Measurements from ENCODE around the gene RPS16. TPM values are rescaled to one million over a fixed set of nuclear protein-coding genes. Genes with fewer than 3 reads are reported as not detected.

RPS16 gene
- total RNA-seq, 5 donors from 2014 or later (not counting 1 experiment from before 2014, with no cell fraction given), result 3,669 to 4,521 (median 4,268) TPM

- Mint-ChIP-seq H3K4me1 (peaks cover 35 to 57% (median 46%) of the 10 kb centered on the region in 3 donors), H3K36me3 (peaks cover 14% of the 10 kb centered on the region), H3K4me3 (peak overlapping the region; percentile 79 to 85 (median 83)), H3K27ac (peak overlapping the region; percentile 93 to 96), H3K27me3 (peaks cover 0 to 3% of the 10 kb centered on the region in 2 donors), H3K9me3 (no peaks in the 10 kb centered on the region)
- DNase-seq, result peak in 5 of 35 experiments; percentile 31 to 57 (median 38)
- 7% methylated on average over 37 of the region's 54 CpGs for WGBS (ENCODE audit: insufficient coverage)
- H3K27me3 ChIP-seq (replicated peaks in 1 of 2; ENCODE audit: control insufficient read depth in 2 of 2, extremely low read depth in 1 of 2, insufficient read depth in 2 of 2, low read length in 1 of 2), result no peaks in the 10 kb centered on the region
- ChIA-PET CTCF (interaction anchor here in 1 of 2 donors (1.1 kb wide), 1 partner anchor 22 kb away, joined by 3 read pairs; the partner anchor contains the start of gene RPS16), POLR2A (no interaction called here)
- peak overlapping the region; percentile 96 to 97 for H3K4me3 ChIP-seq (ENCODE audit: control insufficient read depth in 1 of 2, extremely low read depth in 1 of 2, low read length in 1 of 2)
- H3K27ac ChIP-seq (ENCODE audit: low read length), result peak overlapping the region; percentile 100
- no peaks in the 10 kb centered on the region for H3K9me3 ChIP-seq
- H3K36me3 ChIP-seq (ENCODE audit: control insufficient read depth in 2 of 2, extremely low read depth in 1 of 2, insufficient read depth in 1 of 2, low read length in 1 of 2), result peaks cover 14 to 17% of the 10 kb centered on the region in 2 donors
- no peak for ATAC-seq (replicated peaks in 1 of 4)
- peaks cover 14 to 51% of the 10 kb centered on the region in 2 experiments for H3K4me1 ChIP-seq (ENCODE audit: control insufficient read depth in 1 of 2, extremely low read depth in 1 of 2, insufficient read depth in 2 of 2, low read length in 2 of 2)
These were observed 22.4 kb downstream of the RPS16 start for GRCh38 chr19:39413272-39413910.

DNA sequence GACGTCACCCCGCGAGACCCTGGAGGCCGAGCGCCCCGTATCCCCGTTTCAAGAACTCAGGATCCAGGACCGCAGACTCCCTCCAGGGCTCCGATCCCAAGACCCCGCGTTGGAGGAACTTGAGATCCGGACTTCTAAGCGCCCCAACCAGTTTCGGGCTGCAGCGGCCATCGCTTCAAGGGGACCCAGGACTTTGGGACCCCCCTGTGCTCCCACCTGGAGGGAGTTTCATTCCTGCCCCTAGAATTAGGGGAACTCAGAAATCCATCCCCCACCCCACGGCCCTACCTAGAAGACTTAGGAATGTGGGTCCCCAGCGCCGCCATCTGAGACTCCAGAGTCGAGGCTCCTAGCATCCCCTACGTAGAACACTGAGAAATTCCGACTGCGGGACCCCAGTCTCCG is 22.9 kb downstream of the RPS16 start:
- ChIA-PET CTCF (interaction anchor here in 1 of 2 donors (2.2 kb wide), 1 partner anchor 11 kb away, joined by 29 read pairs; no protein-coding TSS in a partner anchor), POLR2A (no interaction called here)
- peak overlapping the region; percentile 100 for H3K27ac ChIP-seq (ENCODE audit: low read length)
- H3K9me3 Mint-ChIP-seq, result no peaks in the 10 kb centered on the region
- H3K36me3 Mint-ChIP-seq, result peaks cover 19% of the 10 kb centered on the region
- peak overlapping the region; percentile 79 to 85 (median 83) for H3K4me3 Mint-ChIP-seq
- H3K36me3 ChIP-seq (ENCODE audit: control insufficient read depth in 2 of 2, extremely low read depth in 1 of 2, insufficient read depth in 1 of 2, low read length in 1 of 2), result peaks cover 17 to 19% of the 10 kb centered on the region in 2 donors
- DNase-seq (peak in 2 of 35 experiments; percentile 26 to 52), ATAC-seq (replicated peaks in 1 of 4) (no peak)
- no peaks in the 10 kb centered on the region for H3K9me3 ChIP-seq
- H3K4me1 ChIP-seq (ENCODE audit: control insufficient read depth in 1 of 2, extremely low read depth in 1 of 2, insufficient read depth in 2 of 2, low read length in 2 of 2), result peaks cover 14 to 56% of the 10 kb centered on the region in 2 experiments
- peak overlapping the region; percentile 80 to 84 for H3K27ac Mint-ChIP-seq
- no peaks in the 10 kb centered on the region for H3K27me3 ChIP-seq (replicated peaks in 1 of 2; ENCODE audit: control insufficient read depth in 2 of 2, extremely low read depth in 1 of 2, insufficient read depth in 2 of 2, low read length in 1 of 2)
- H3K4me1 Mint-ChIP-seq, result peaks cover 37 to 62% (median 46%) of the 10 kb centered on the region in 3 donors
- peak overlapping the region; percentile 96 to 97 for H3K4me3 ChIP-seq (ENCODE audit: control insufficient read depth in 1 of 2, extremely low read depth in 1 of 2, low read length in 1 of 2)
- H3K27me3 Mint-ChIP-seq, result peaks cover 0 to 3% of the 10 kb centered on the region in 2 donors
- WGBS (ENCODE audit: insufficient coverage), result 2% methylated on average over 17 of the region's 24 CpGs

DNA sequence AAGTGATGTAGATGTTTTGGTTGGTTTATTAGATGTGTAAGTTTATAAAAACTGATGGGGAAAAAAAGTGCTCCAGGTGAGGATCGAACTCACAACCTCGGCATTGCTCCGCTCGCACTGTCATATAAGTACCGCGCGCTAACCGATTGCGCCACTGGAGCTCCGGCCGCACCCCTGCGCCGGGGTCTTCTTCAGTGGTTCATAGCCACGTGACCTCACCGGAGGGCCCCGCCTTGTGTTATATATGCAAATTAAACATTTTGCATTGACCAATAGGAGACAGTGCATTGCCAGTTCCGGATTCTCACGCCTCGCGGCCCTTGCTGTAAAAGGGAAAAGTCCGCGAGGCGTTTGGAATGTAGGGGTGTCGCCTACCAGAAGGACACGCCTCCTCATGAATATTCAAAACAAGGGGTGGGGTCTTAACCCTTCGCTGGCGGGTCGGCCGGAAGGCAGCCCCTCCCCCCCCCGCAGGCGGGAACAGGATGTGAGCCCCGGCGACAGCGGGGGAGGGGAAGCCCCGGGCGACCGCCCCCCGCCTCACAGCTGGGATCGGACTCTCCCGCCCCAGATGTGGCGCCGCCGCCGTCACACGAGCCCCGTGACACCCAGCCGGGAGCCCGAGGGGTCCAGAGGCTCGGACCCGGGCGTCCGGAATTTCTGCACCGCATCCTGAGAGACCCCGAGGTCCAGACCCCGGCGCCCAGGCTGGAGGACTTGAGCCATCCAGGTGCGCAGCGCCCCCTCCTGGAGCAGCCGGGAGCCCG is 23.5 kb downstream of the RPS16 start, which contains the start of gene PLEKHG2:
Gene PLEKHG2 (plus strand): TSS at position 570 of the 767 bp plus-strand sequence. CDS start 1,418 bp downstream, outside the sequence.
- peak within 1 kb of the TSS; percentile 93 to 94 for H3K27ac Mint-ChIP-seq
- H3K36me3 Mint-ChIP-seq, result peaks cover 19% of the 10 kb centered on the region
- H3K27ac ChIP-seq (ENCODE audit: low read length), result peak within 1 kb of the TSS; percentile 100
- 1% methylated on average over 39 of the region's 60 CpGs for WGBS (ENCODE audit: insufficient coverage)
- H3K27me3 Mint-ChIP-seq, result peaks cover 0 to 3% of the 10 kb centered on the region in 2 donors
- CTCF ChIA-PET, result interaction anchor here (0.6 to 2.2 kb wide), 11 partner anchors 9 to 59 kb away, joined by 3 to 29 read pairs (median 4); partner anchors contain the start of genes MED29 (in 1 of the 2), PAF1 (in 1 of the 2) and RPS16 (in 1 of the 2)
- H3K4me1 Mint-ChIP-seq, result peaks cover 38 to 64% (median 44%) of the 10 kb centered on the region in 3 donors
- POLR2A ChIA-PET, result interaction anchor here (0.7 to 1.8 kb wide), 11 partner anchors 9 to 60 kb away, joined by 3 to 13 read pairs (median 4); partner anchors contain the start of genes MED29 (in 1 of the 2), PAF1 (in 1 of the 2) and RPS16 (in 1 of the 2)
- peaks cover 16 to 21% of the 10 kb centered on the region in 2 donors for H3K36me3 ChIP-seq (ENCODE audit: control insufficient read depth in 2 of 2, extremely low read depth in 1 of 2, insufficient read depth in 1 of 2, low read length in 1 of 2)
- H3K4me3 ChIP-seq (ENCODE audit: control insufficient read depth in 1 of 2, extremely low read depth in 1 of 2, low read length in 1 of 2), result peak within 1 kb of the TSS; percentile 96 to 97
- H3K9me3 Mint-ChIP-seq, result no peaks in the 10 kb centered on the region
- ATAC-seq (replicated peaks in 1 of 4), result peak; percentile 64 to 73 (median 65)
- peak; percentile 92 to 99 (median 96) for DNase-seq
- H3K27me3 ChIP-seq (replicated peaks in 1 of 2; ENCODE audit: control insufficient read depth in 2 of 2, extremely low read depth in 1 of 2, insufficient read depth in 2 of 2, low read length in 1 of 2), result no peaks in the 10 kb centered on the region
- H3K4me1 ChIP-seq (ENCODE audit: control insufficient read depth in 1 of 2, extremely low read depth in 1 of 2, insufficient read depth in 2 of 2, low read length in 2 of 2), result peaks cover 14 to 59% of the 10 kb centered on the region in 2 experiments
- no peaks in the 10 kb centered on the region for H3K9me3 ChIP-seq
- H3K4me3 Mint-ChIP-seq, result peak within 1 kb of the TSS; percentile 79 to 85 (median 83)

- Histone ChIP-seq H3K9me3 (no peaks in the 10 kb centered on the region), H3K4me3 (ENCODE audit: control insufficient read depth in 1 of 2, extremely low read depth in 1 of 2, low read length in 1 of 2) (peak overlapping the region; percentile 20 to 97), H3K36me3 (ENCODE audit: control insufficient read depth in 2 of 2, extremely low read depth in 1 of 2, insufficient read depth in 1 of 2, low read length in 1 of 2) (peaks cover 16 to 21% of the 10 kb centered on the region in 2 donors), H3K4me1 (ENCODE audit: control insufficient read depth in 1 of 2, extremely low read depth in 1 of 2, insufficient read depth in 2 of 2, low read length in 2 of 2) (peaks cover 14 to 59% of the 10 kb centered on the region in 2 experiments), H3K27ac (ENCODE audit: low read length) (peak overlapping the region; percentile 100), H3K27me3 (replicated peaks in 1 of 2; ENCODE audit: control insufficient read depth in 2 of 2, extremely low read depth in 1 of 2, insufficient read depth in 2 of 2, low read length in 1 of 2) (no peaks in the 10 kb centered on the region)
- DNase-seq (peak; percentile 79 to 96 (median 91)), ATAC-seq (replicated peaks in 1 of 4) (peak; percentile 39 to 50 (median 44))
- Mint-ChIP-seq H3K4me3 (peak overlapping the region; percentile 79 to 85 (median 83)), H3K27me3 (peaks cover 0 to 3% of the 10 kb centered on the region in 2 donors), H3K27ac (peak overlapping the region; percentile 93 to 94), H3K4me1 (peaks cover 38 to 64% (median 44%) of the 10 kb centered on the region in 3 donors), H3K36me3 (peaks cover 21% of the 10 kb centered on the region), H3K9me3 (no peaks in the 10 kb centered on the region)
- CTCF ChIA-PET, result interaction anchor here (0.6 to 2.2 kb wide), 13 partner anchors 8 to 58 kb away, joined by 3 to 29 read pairs (median 4); partner anchors contain the start of genes MED29 (in 1 of the 2), PAF1 (in 1 of the 2) and RPS16 (in 1 of the 2)
- POLR2A ChIA-PET, result interaction anchor here (0.6 to 1.8 kb wide), 12 partner anchors 9 to 60 kb away, joined by 3 to 13 read pairs (median 4); partner anchors contain the start of genes MED29 (in 1 of the 2), PAF1 (in 1 of the 2) and RPS16 (in 1 of the 2)
- no CpG with 5 or more reads among the region's 7 CpGs for WGBS (ENCODE audit: insufficient coverage)
These were observed 24.0 kb downstream of the RPS16 start for GRCh38 chr19:39411832-39412099.

DNA sequence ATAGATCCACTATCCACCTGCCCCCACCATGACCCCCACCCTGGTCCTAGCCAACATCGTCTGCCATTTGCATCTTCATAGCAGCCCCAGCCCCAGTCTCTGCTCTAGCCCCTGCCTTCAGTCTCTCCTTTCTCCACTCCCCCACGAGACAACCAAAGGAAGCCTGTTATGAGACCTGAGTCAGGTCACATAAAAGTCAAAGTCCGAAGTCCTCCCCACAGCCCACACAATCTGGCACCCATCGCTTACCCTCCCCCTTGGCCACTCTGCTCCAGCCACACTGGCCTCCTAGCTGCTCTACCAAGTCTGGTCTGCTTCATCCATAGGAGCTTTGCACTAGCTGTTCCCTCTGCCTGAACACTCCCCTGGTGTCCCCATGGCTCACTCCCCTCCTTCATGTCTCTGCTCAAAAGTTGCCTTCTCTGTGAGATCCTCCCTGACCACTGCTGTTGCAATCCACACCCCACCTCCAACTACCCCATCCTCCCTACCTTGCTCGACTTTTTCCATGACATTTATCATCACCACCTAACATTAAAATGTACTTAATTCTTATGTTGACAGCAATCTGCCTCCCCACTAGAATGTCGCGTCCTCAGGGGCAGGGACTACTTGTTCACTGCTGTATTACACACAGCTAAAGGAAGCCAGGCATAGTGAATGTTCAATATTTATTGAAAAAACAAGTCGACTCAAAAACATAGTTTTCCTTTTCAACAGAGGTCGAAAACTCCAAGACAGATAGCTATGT is 24.5 kb downstream of the RPS16 start:
- 23% methylated on average over 4 of the region's 9 CpGs for WGBS (ENCODE audit: insufficient coverage)
- H3K27me3 Mint-ChIP-seq, result peaks cover 0 to 3% of the 10 kb centered on the region in 2 donors
- peak overlapping the region; percentile 93 to 94 for H3K27ac Mint-ChIP-seq
- Histone ChIP-seq H3K27me3 (replicated peaks in 1 of 2; ENCODE audit: control insufficient read depth in 2 of 2, extremely low read depth in 1 of 2, insufficient read depth in 2 of 2, low read length in 1 of 2) (no peaks in the 10 kb centered on the region), H3K4me1 (ENCODE audit: control insufficient read depth in 1 of 2, extremely low read depth in 1 of 2, insufficient read depth in 2 of 2, low read length in 2 of 2) (peaks cover 14 to 59% of the 10 kb centered on the region in 2 experiments), H3K27ac (ENCODE audit: low read length) (peak overlapping the region; percentile 100), H3K9me3 (no peaks in the 10 kb centered on the region), H3K36me3 (ENCODE audit: control insufficient read depth in 2 of 2, extremely low read depth in 1 of 2, insufficient read depth in 1 of 2, low read length in 1 of 2) (peaks cover 15 to 18% of the 10 kb centered on the region in 2 donors), H3K4me3 (ENCODE audit: control insufficient read depth in 1 of 2, extremely low read depth in 1 of 2, low read length in 1 of 2) (peak overlapping the region; percentile 20 to 97)
- peaks cover 39 to 67% (median 45%) of the 10 kb centered on the region in 3 donors for H3K4me1 Mint-ChIP-seq
- peaks cover 21% of the 10 kb centered on the region for H3K36me3 Mint-ChIP-seq
- no peaks in the 10 kb centered on the region for H3K9me3 Mint-ChIP-seq
- ChIA-PET POLR2A (interaction anchor here (0.6 to 1.8 kb wide), 12 partner anchors 8 to 61 kb away, joined by 3 to 13 read pairs (median 4); partner anchors contain the start of genes MED29 (in 1 of the 2), PAF1 (in 1 of the 2) and RPS16 (in 1 of the 2)), CTCF (interaction anchor here (0.6 to 2.2 kb wide), 11 partner anchors 10 to 58 kb away, joined by 3 to 29 read pairs (median 4); partner anchors contain the start of genes MED29 (in 1 of the 2), PAF1 (in 1 of the 2) and RPS16 (in 1 of the 2))
- DNase-seq, result peak in 8 of 35 experiments; percentile 15 to 53 (median 36)
- H3K4me3 Mint-ChIP-seq, result peak overlapping the region; percentile 79 to 85 (median 83)
- ATAC-seq (replicated peaks in 1 of 4), result no peak
